ENCODE results near the gene TUBA1C. TPM values are rescaled to one million over a fixed set of nuclear protein-coding genes. Genes with fewer than 3 reads are reported as not detected.

The TUBA1C gene
- total RNA-seq, 2 donors from 2014 or later: 600 to 684 TPM

DNA sequence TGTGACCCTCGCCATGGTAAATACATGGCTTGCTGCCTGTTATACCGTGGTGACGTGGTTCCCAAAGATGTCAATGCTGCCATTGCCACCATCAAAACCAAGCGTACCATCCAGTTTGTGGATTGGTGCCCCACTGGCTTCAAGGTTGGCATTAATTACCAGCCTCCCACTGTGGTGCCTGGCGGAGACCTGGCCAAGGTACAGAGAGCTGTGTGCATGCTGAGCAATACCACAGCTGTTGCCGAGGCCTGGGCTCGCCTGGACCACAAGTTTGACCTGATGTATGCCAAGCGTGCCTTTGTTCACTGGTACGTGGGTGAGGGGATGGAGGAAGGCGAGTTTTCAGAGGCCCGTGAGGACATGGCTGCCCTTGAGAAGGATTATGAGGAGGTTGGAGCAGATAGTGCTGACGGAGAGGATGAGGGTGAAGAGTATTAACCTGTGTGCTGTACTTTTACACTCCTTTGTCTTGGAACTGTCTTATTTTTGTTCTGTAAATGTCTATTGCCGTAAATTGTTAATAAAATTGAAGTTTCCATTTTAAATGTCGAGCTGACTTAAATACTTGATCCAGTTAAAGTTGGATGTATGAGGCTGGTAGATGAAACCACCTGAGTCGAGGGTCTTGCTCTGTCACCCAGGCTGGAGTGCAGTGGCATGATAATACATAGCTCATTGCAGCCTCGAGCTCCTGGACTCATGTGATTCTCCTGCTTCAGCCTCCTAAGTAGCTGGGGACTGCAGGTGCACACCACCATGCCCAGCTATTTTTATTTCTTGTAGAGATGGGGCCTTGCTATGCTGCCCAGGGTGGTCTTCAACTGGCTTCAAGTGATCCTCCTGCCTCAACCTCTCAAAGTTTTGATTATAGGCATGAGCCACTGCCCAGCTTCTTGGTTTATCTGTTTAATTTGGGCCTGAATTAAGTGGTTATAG, 8.2 kb downstream of the TUBA1C start:
- no peak for DNase-seq
- H3K4me3 ChIP-seq (ENCODE audit: low read length): no peak overlapping the region
- H3K9me3 Mint-ChIP-seq: no peaks in the 10 kb centered on the region
- no peaks in the 10 kb centered on the region for H3K27me3 ChIP-seq (ENCODE audit: control insufficient read depth, insufficient read depth, low read length, poor library complexity, severe bottlenecking)
- no peak overlapping the region for H3K27ac Mint-ChIP-seq
- H3K4me3 Mint-ChIP-seq: no peak overlapping the region
- WGBS, 2 experiments (ENCODE audit: insufficient coverage in 1 of 2, insufficient read length in 1 of 2): 93 to 96% methylated on average over 4 to 16 of the region's 16 CpGs
- peaks cover 60% of the 10 kb centered on the region for H3K36me3 ChIP-seq (ENCODE audit: control insufficient read depth, insufficient read depth, low read length)
- H3K9me3 ChIP-seq (ENCODE audit: control insufficient read depth, low read length): no peaks in the 10 kb centered on the region
- TF ChIP-seq, protein P1, sequence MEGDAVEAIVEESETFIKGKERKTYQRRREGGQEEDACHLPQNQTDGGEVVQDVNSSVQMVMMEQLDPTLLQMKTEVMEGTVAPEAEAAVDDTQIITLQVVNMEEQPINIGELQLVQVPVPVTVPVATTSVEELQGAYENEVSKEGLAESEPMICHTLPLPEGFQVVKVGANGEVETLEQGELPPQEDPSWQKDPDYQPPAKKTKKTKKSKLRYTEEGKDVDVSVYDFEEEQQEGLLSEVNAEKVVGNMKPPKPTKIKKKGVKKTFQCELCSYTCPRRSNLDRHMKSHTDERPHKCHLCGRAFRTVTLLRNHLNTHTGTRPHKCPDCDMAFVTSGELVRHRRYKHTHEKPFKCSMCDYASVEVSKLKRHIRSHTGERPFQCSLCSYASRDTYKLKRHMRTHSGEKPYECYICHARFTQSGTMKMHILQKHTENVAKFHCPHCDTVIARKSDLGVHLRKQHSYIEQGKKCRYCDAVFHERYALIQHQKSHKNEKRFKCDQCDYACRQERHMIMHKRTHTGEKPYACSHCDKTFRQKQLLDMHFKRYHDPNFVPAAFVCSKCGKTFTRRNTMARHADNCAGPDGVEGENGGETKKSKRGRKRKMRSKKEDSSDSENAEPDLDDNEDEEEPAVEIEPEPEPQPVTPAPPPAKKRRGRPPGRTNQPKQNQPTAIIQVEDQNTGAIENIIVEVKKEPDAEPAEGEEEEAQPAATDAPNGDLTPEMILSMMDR (conservative IDR thresholded peaks at IDR 0.05): no peak
- H3K4me1 ChIP-seq (ENCODE audit: control insufficient read depth, insufficient read depth, low read length): no peaks in the 10 kb centered on the region
- no peak overlapping the region for H3K9ac ChIP-seq (ENCODE audit: extremely low read depth, low read length, poor library complexity, severe bottlenecking)
- H3K27ac ChIP-seq (ENCODE audit: low read depth, low read length): no peak overlapping the region
- peaks cover 54% of the 10 kb centered on the region for H3K36me3 Mint-ChIP-seq (ENCODE audit: low read depth)
- peaks cover 6% of the 10 kb centered on the region for H3K4me1 Mint-ChIP-seq
- no peaks in the 10 kb centered on the region for H3K27me3 Mint-ChIP-seq (ENCODE audit: insufficient read depth)

GRCh38 chr12:49273726-49274395, 9.0 kb downstream of the TUBA1C start:
- no peaks in the 10 kb centered on the region for H3K27me3 Mint-ChIP-seq (ENCODE audit: insufficient read depth)
- no peak overlapping the region for H3K9ac ChIP-seq (ENCODE audit: extremely low read depth, low read length, poor library complexity, severe bottlenecking)
- H3K4me1 ChIP-seq (ENCODE audit: control insufficient read depth, insufficient read depth, low read length): no peaks in the 10 kb centered on the region
- H3K9me3 ChIP-seq (ENCODE audit: control insufficient read depth, low read length): no peaks in the 10 kb centered on the region
- DNase-seq: peak; percentile 67
- no peak overlapping the region for H3K27ac ChIP-seq (ENCODE audit: low read depth, low read length)
- H3K4me1 Mint-ChIP-seq: peaks cover under 1% of the 10 kb centered on the region
- H3K27ac Mint-ChIP-seq: no peak overlapping the region
- H3K4me3 Mint-ChIP-seq: no peak overlapping the region
- no peaks in the 10 kb centered on the region for H3K27me3 ChIP-seq (ENCODE audit: control insufficient read depth, insufficient read depth, low read length, poor library complexity, severe bottlenecking)
- H3K36me3 Mint-ChIP-seq (ENCODE audit: low read depth): peaks cover 49% of the 10 kb centered on the region
- WGBS, 2 experiments (ENCODE audit: insufficient coverage in 1 of 2, insufficient read length in 1 of 2): 96% methylated on average over 3 to 6 of the region's 6 CpGs
- no peaks in the 10 kb centered on the region for H3K9me3 Mint-ChIP-seq
- TF ChIP-seq, protein P1 (conservative IDR thresholded peaks at IDR 0.05): no peak
- no peak overlapping the region for H3K4me3 ChIP-seq (ENCODE audit: low read length)
- H3K36me3 ChIP-seq (ENCODE audit: control insufficient read depth, insufficient read depth, low read length): peaks cover 53% of the 10 kb centered on the region

DNA sequence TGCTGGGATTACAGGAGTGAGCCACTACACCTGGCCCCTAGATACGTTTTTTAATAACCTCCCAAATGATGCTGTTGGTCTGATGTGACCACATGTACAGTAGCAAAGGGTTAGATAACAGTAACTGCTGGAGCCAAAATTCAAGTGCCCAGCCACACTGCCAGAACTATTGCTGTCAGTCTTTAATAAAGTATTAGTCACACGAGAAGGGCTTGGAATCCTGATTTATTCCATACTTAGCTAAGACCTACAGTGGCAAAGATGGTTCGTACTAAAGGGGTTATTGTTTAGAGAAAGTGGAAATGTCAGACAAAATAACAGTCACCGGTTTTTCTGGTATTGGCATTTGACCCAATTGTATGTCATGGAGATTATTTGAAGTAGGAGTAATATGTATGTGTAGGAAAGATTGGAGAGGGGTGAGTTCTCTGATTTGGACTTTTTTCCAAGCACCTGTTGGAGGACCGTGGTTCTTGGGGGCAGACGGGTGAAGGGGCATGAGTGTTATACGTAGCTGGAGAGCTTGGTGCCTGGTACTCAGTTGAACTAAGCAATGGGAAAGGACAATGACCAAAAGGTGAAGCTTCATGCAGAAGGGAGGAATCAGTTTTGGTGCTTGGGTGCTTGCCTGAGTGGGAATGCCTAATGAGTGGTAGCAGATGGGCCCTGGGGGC, 9.7 kb downstream of the TUBA1C start:
- Mint-ChIP-seq H3K9me3 (peaks cover 2% of the 10 kb centered on the region), H3K27ac (no peak overlapping the region), H3K27me3 (ENCODE audit: insufficient read depth) (no peaks in the 10 kb centered on the region), H3K36me3 (ENCODE audit: low read depth) (peaks cover 43% of the 10 kb centered on the region), H3K4me3 (no peak overlapping the region), H3K4me1 (peaks cover 4% of the 10 kb centered on the region)
- TF ChIP-seq, protein P1 (conservative IDR thresholded peaks at IDR 0.05): no peak
- H3K9me3 ChIP-seq (ENCODE audit: control insufficient read depth, low read length): no peaks in the 10 kb centered on the region
- no peaks in the 10 kb centered on the region for H3K27me3 ChIP-seq (ENCODE audit: control insufficient read depth, insufficient read depth, low read length, poor library complexity, severe bottlenecking)
- no peak overlapping the region for H3K4me3 ChIP-seq (ENCODE audit: low read length)
- no peaks in the 10 kb centered on the region for H3K4me1 ChIP-seq (ENCODE audit: control insufficient read depth, insufficient read depth, low read length)
- 93 to 94% methylated on average over 5 to 7 of the region's 7 CpGs for WGBS, 2 experiments (ENCODE audit: insufficient coverage in 1 of 2, insufficient read length in 1 of 2)
- no peak overlapping the region for H3K9ac ChIP-seq (ENCODE audit: extremely low read depth, low read length, poor library complexity, severe bottlenecking)
- H3K36me3 ChIP-seq (ENCODE audit: control insufficient read depth, insufficient read depth, low read length): peaks cover 47% of the 10 kb centered on the region
- no peak overlapping the region for H3K27ac ChIP-seq (ENCODE audit: low read depth, low read length)
- DNase-seq: no peak
